SIG-M5 treated with dmso at 0.1 percent for 504 hours (cell line): ENCODE data around the gene POLR1B.
"Not testable (repeated sequence)": the region's sequence is repeated elsewhere in the genome, so short reads cannot be mapped to it uniquely, and the experiment has no call there.

Source experiments
- DNase-seq: peaks from one replicate; lab custom pipeline; 2025; ENCODE audit not compliant: unreplicated experiment; lab: John Stamatoyannopoulos, UW

POLR1B gene

GRCh38 chr2:112600634-112601033 is 58.4 kb downstream of the POLR1B start:
- DNase-seq = no peak

GRCh38 chr2:112601754-112602153 is 59.5 kb downstream of the POLR1B start:
- DNase-seq = no peak

GRCh38 chr2:112602917-112603316 is 60.7 kb downstream of the POLR1B start:
- no peak for DNase-seq

GRCh38 chr2:112603731-112604130 is 61.5 kb downstream of the POLR1B start:
- no peak for DNase-seq

- DNase-seq = no peak
These were observed 62.7 kb downstream of the POLR1B start for GRCh38 chr2:112604952-112605351.

GRCh38 chr2:112605926-112606325 is 63.7 kb downstream of the POLR1B start:
- no peak for DNase-seq

- DNase-seq = no peak
These were observed 64.3 kb downstream of the POLR1B start for GRCh38 chr2:112606547-112606946.

GRCh38 chr2:112607680-112608438 is 65.6 kb downstream of the POLR1B start:
- no peak for DNase-seq

- not testable (repeated sequence) for DNase-seq
These were observed 67.1 kb downstream of the POLR1B start for GRCh38 chr2:112609320-112609719.

GRCh38 chr2:112612283-112612682 is 70.0 kb downstream of the POLR1B start:
- not testable (repeated sequence) for DNase-seq

- DNase-seq = no peak
These were observed 72.1 kb downstream of the POLR1B start for GRCh38 chr2:112614201-112614840.

- DNase-seq = no peak
These were observed 72.8 kb downstream of the POLR1B start for GRCh38 chr2:112615051-112615450.

- not testable (repeated sequence) for DNase-seq
These were observed 73.5 kb downstream of the POLR1B start for GRCh38 chr2:112615798-112616197.

- peak; percentile 70 for DNase-seq
These were observed 76.1 kb downstream of the POLR1B start for GRCh38 chr2:112618383-112618782.

GRCh38 chr2:112621790-112622527 is 79.7 kb downstream of the POLR1B start:
- no peak for DNase-seq

GRCh38 chr2:112622528-112622849 is 80.2 kb downstream of the POLR1B start:
- peak; percentile 35 for DNase-seq

GRCh38 chr2:112623913-112624777 is 81.9 kb downstream of the POLR1B start:
- peak; percentile 77 for DNase-seq

GRCh38 chr2:112625474-112626114 is 83.3 kb downstream of the POLR1B start:
- no peak for DNase-seq

- peak; percentile 79 for DNase-seq
These were observed 84.4 kb downstream of the POLR1B start for GRCh38 chr2:112626604-112627059.
